Effector memory CD4-positive, alpha-beta T cell (primary cell): ENCODE results near the gene PRKG1.
"Not testable (repeated sequence)": the region's sequence is repeated elsewhere in the genome, so short reads cannot be mapped to it uniquely, and the experiment has no call there.

Experiments
- DNase-seq, 3 donors: peaks; one replicate each; pipeline ENCODE4 v3.0.0-alpha.2; 2020
- H3K27ac ChIP-seq: 2 replicates; pipeline ENCODE4 v1.7.0; 2013; ENCODE audit warnings: mild to moderate bottlenecking, low read length, moderate library complexity; ENCODE audit not compliant: insufficient read depth, poor library complexity, severe bottlenecking
- H3K27me3 ChIP-seq: replicated peaks from 2 replicates; pipeline ENCODE4 v1.7.0; 2013; ENCODE audit warnings: mild to moderate bottlenecking, low read length; ENCODE audit not compliant: insufficient read depth, control insufficient read depth, poor library complexity, severe bottlenecking
- H3K36me3 ChIP-seq: 2 replicates; pipeline ENCODE4 v1.7.0; 2013; ENCODE audit warnings: mild to moderate bottlenecking, low read length, moderate library complexity; ENCODE audit not compliant: control insufficient read depth, insufficient read depth
- H3K4me1 ChIP-seq: 2 replicates; pipeline ENCODE4 v1.7.0; 2013; ENCODE audit warnings: low read length, mild to moderate bottlenecking; ENCODE audit not compliant: control insufficient read depth, insufficient read depth, poor library complexity, severe bottlenecking
- H3K4me3 ChIP-seq: 2 replicates; pipeline ENCODE4 v1.7.0; 2013; ENCODE audit warnings: low read length, low read depth, mild to moderate bottlenecking; ENCODE audit not compliant: insufficient read depth, poor library complexity, severe bottlenecking
- H3K9me3 ChIP-seq: 2 replicates; pipeline ENCODE4 v1.7.0; 2013; ENCODE audit warnings: mild to moderate bottlenecking, low read length, moderate library complexity; ENCODE audit not compliant: control insufficient read depth

Gene PRKG1

DNA sequence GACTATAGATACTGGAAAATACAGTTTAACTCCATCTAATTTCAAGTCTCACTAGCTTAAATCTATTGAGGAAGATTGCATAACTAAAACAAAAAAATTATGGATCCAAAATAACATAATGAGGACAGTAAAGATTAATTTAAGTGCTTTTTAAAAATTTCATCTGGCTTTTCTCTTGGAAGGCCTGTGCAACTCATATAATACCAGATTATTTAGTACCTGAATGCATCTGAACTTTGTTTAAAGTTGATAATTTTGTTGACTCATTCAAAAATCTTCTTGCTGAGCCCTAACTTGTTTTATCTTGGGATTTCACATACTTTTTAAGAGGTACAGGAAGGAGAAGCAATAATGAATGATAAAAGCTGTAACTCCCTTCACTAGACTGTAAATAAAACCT, 478.6 kb downstream of the PRKG1 start:
- no peaks in the 10 kb centered on the region for H3K4me1 ChIP-seq

DNA sequence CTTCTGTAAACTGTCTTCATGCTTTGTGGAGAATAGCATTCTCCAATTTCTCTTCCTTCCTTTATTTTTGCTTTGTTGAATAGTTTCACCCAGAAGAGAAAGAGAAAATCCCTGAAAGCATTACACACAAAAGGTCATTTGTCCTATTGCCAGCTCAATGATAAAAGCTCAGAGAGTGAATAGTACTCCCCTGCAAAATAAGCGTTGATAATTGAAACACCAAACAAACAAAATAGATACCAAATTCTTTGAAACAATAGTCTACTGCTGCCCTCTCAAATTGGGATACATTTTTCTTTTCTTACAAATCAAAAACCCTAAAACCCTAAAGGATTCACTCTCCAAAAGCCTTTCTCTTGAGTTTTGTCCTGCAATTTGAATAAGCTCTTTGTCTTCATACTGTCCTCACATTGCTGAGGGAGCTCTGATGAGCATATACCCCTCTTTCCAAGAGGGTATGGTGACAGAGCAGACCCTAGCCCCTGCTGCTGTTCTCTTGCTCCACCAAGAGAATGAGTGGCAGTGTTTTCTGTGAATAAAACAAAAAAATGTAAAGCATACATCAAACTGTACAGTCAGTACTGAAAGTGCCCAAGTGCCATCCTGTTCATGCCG, 490.7 kb downstream of the PRKG1 start:
- H3K4me3 ChIP-seq, result no peak overlapping the region
- H3K9me3 ChIP-seq, result no peaks in the 10 kb centered on the region
- H3K27ac ChIP-seq, result no peak overlapping the region
- no peak for DNase-seq
- no peaks in the 10 kb centered on the region for H3K27me3 ChIP-seq
- H3K4me1 ChIP-seq, result no peaks in the 10 kb centered on the region
- no peaks in the 10 kb centered on the region for H3K36me3 ChIP-seq

More for the DNA sequence above, 478.6 kb downstream of the PRKG1 start:
- Histone ChIP-seq H3K9me3 (no peaks in the 10 kb centered on the region), H3K27me3 (no peaks in the 10 kb centered on the region), H3K4me3 (no peak overlapping the region), H3K36me3 (no peaks in the 10 kb centered on the region), H3K27ac (no peak overlapping the region)
- no peak for DNase-seq

DNA sequence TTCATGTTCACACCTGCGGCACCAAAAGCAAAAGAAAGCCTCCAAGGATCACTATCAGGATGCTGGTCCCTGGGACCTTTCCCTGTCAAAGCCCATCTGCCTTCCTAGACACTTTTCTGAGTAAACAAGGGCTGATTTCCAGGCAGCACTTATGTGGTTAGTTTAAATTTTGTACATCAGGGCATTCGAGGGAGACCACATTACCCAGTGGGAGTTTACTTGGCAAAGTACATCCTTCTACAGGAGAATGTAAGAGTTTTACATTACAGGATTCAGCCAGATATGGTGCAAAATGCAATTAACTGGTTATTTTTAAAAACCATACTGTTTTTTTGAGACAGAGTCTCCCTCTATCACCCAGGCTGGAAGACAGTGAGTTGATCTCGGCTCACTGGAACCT, 493.0 kb downstream of the PRKG1 start:
- Histone ChIP-seq H3K27me3 (no peaks in the 10 kb centered on the region), H3K27ac (no peak overlapping the region), H3K36me3 (no peaks in the 10 kb centered on the region), H3K9me3 (no peaks in the 10 kb centered on the region), H3K4me1 (no peaks in the 10 kb centered on the region), H3K4me3 (no peak overlapping the region)
- no peak for DNase-seq

DNA sequence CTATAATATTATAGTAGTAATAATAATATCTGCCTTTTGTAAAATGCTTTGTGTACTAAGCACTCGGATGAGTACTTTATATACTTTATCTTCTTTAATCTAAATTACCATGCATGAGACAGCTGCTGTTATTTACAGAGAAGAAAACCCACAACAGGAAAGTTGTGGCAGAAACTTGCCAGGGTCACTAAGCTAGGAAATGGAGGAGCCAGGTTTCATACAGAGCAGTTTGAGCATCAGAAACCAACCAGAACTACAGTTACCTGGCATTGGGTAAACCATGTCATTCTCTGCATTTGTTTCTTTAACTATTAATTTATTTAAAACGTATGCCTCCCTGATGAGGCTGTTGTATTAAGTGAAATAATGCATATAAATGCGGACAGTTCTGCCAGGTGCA, 495.2 kb downstream of the PRKG1 start:
- Histone ChIP-seq H3K27me3 (no peaks in the 10 kb centered on the region), H3K27ac (no peak overlapping the region), H3K9me3 (no peaks in the 10 kb centered on the region), H3K4me1 (no peaks in the 10 kb centered on the region), H3K4me3 (no peak overlapping the region), H3K36me3 (no peaks in the 10 kb centered on the region)
- no peak for DNase-seq

DNA sequence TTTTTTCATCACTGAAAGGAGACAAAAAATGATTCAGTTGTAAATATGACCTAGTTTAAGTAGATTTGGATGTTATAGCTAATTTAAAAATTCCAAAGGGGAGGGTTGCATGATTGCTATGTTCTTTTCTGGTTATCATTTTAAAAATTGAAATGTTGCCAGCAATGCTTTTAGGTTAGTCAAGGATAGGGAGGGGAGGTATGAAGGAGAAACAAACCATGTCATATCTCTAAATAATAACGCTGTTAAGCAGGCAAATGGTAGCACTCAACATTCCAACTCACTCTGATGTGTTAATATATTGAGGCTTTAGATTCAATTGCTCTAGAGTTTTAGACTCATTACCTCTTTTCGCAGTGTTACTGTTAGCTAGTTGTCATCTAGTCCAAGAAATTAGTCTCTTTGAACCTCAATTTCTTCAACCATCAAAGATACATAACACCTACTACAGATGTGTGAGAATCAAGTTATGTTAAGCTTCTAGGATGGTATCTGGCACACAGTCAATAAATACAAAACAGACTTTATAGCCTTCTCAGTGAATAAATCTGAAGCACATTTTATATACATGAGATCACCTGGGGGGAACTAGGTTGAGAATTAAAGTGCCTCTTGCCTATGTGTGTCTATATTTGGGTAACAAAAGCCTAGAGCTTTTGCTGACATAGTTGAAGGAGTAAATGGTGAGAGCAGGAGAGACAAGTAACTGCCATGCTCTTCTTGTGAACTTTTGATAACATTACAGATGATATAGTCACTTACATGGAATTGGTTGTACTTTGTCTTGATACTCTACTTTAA, 500.2 kb downstream of the PRKG1 start:
- DNase-seq, result no peak
- H3K9me3 ChIP-seq, result no peaks in the 10 kb centered on the region
- H3K27me3 ChIP-seq, result no peaks in the 10 kb centered on the region
- no peak overlapping the region for H3K27ac ChIP-seq
- no peaks in the 10 kb centered on the region for H3K4me1 ChIP-seq
- H3K36me3 ChIP-seq, result no peaks in the 10 kb centered on the region
- no peak overlapping the region for H3K4me3 ChIP-seq

DNA sequence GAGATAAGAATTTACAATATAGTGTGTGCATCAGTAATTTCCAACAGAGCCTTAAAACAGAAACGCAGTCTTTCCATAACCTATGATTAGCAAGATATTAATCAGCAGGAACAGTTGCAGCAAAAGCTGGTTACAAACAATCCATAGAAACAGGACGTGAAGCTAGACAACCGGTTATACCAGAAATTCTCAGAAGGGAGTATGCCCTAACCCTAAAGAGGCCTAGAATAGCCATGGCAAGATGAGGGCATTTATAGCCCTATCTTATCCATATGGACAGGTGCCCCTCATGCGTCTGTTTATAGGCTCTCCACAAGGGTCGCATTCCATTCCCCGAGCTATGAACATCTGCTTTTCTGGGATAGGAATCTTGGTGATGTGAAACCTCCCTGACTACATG, 506.9 kb downstream of the PRKG1 start:
- H3K9me3 ChIP-seq, DNase-seq, H3K27ac ChIP-seq, H3K4me1 ChIP-seq, H3K36me3 ChIP-seq, H3K27me3 ChIP-seq, H3K4me3 ChIP-seq: not testable (repeated sequence)

DNA sequence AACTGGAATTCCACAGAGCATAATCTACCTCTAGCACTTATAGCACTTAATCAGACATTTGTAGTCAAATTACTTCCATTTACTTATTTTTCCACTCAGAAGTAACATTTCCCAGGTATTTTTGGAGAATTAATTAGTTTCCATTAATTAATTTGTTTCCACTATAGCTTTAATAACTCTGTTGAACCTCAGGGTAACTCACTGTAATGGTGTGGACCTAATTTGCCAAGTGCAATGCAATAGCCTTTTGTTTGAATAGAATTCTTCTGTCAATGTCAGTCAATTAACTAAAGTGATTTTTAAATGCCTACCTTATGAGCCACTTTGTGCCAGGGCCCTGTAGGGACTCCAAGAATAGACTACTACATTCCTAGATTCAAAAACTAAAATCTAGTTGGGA, 509.7 kb downstream of the PRKG1 start:
- no peaks in the 10 kb centered on the region for H3K36me3 ChIP-seq
- H3K27ac ChIP-seq, result no peak overlapping the region
- no peaks in the 10 kb centered on the region for H3K4me1 ChIP-seq
- no peak for DNase-seq
- H3K9me3 ChIP-seq, result no peaks in the 10 kb centered on the region
- no peaks in the 10 kb centered on the region for H3K27me3 ChIP-seq
- H3K4me3 ChIP-seq, result no peak overlapping the region

DNA sequence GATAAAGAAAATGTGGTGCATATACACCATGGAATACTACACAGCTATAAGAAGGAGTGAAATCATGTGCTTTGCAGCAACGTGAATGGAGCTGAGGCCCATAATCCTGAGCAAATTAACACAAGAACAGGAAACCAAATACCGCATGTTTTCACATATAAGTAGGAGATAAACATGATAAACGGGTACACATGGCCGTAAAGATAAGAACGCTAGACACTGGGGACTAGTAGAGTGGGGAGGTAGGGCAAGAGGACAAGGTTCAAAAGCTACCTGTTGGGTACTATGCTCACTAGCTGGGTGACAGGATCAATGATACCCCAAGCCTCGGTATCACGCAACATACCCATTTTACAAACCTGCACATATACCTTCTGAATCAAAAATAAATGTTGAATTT, 511.5 kb downstream of the PRKG1 start:
- Histone ChIP-seq H3K36me3 (no peaks in the 10 kb centered on the region), H3K27ac (no peak overlapping the region), H3K27me3 (no peaks in the 10 kb centered on the region), H3K9me3 (no peaks in the 10 kb centered on the region), H3K4me1 (no peaks in the 10 kb centered on the region), H3K4me3 (no peak overlapping the region)
- DNase-seq, result no peak

DNA sequence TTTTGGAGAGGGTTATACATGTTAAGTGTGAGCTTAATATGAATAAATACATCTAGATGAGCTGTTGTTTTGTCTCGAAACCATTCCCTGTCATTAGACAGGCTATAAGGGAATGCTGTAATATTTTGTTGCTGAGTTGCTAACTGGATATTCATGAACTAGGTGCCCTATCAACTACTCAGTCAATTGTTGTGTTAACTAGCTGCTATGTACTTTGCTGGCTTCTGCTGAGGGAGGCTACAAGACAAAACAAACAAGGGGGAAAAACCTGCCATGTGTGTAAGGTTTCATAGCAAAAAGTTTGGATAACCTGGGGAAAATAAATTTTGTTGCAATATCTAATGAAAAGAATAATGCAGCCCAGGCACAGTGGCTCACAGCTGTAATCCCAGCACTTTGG, 514.7 kb downstream of the PRKG1 start:
- Histone ChIP-seq H3K36me3 (no peaks in the 10 kb centered on the region), H3K4me3 (no peak overlapping the region), H3K27me3 (no peaks in the 10 kb centered on the region), H3K4me1 (no peaks in the 10 kb centered on the region), H3K27ac (no peak overlapping the region), H3K9me3 (no peaks in the 10 kb centered on the region)
- no peak for DNase-seq

DNA sequence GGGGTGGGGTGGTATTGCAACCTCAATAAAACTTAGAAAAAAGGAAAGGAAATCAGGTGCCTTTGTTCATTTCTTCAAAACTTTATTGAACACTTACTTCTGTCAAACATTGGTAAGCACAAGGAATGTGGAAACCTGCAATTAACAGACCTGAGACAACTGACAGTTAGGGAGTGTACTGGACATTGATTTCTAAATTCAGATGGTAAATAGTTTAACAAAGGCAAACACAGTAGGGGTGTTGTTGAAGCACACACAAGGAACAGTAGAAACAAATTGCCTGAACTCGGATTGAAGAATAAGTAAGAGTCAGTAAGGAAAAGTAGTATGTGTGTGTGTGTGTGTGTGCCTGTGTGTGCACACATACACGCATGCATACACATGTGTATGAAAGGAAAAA, 516.5 kb downstream of the PRKG1 start:
- no peak overlapping the region for H3K27ac ChIP-seq
- no peaks in the 10 kb centered on the region for H3K27me3 ChIP-seq
- no peak overlapping the region for H3K4me3 ChIP-seq
- no peaks in the 10 kb centered on the region for H3K36me3 ChIP-seq
- H3K4me1 ChIP-seq, result no peaks in the 10 kb centered on the region
- H3K9me3 ChIP-seq, result no peaks in the 10 kb centered on the region
- DNase-seq, result no peak
